NCI-H2107 (cell line): Measurements from ENCODE around the gene CDK1.

Experiments
- DNase-seq: peaks from one replicate; lab custom pipeline; 2025; lab: John Stamatoyannopoulos, UW

CDK1 gene

DNA sequence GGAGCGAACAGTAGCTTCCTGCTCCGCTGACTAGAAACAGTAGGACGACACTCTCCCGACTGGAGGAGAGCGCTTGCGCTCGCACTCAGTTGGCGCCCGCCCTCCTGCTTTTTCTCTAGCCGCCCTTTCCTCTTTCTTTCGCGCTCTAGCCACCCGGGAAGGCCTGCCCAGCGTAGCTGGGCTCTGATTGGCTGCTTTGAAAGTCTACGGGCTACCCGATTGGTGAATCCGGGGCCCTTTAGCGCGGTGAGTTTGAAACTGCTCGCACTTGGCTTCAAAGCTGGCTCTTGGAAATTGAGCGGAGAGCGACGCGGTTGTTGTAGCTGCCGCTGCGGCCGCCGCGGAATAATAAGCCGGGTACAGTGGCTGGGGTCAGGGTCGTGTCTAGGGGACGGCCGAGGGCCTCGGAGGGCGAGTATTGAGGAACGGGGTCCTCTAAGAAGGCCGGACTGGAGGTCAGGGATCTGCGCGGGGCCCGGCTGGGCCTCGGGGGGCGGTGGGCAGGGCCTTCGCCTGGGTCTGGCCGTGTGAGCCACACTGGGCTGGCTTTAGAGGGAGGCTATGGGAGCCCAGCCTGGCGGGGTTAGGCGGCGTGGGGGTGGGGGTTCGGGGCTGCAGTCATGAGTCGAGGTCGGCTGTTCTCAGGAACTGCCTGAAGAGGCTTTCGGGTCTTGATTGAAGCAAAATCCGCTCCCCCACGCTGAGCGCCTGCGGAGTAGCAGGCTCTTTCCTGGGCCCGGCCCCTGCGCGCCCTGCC is at the start of gene CDK1:
CDK1 (plus strand) TSS at position 265 of the 757 bp plus-strand sequence. CDS start 1,688 bp downstream, outside the sequence.
- DNase-seq = peak; percentile 89

DNA sequence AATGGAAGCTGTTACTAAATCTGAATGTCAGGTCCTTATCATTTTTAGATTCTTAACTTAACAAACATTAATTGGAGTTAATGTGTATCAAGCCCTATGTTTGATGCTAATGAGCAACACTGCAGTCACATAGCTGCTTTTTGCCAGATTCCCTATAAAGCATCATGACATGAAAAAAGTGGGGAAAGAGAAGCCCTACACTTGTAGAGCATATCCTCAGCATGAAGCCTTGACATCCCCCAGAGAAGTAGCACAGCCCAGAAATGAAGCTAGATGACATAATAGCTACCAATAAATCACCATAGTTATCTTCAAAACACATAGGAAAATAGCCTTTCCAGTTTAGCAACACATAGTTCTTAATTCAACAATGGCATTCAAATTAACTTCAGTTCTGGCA is 49.2 kb upstream of the CDK1 start:
- DNase-seq = no peak

DNA sequence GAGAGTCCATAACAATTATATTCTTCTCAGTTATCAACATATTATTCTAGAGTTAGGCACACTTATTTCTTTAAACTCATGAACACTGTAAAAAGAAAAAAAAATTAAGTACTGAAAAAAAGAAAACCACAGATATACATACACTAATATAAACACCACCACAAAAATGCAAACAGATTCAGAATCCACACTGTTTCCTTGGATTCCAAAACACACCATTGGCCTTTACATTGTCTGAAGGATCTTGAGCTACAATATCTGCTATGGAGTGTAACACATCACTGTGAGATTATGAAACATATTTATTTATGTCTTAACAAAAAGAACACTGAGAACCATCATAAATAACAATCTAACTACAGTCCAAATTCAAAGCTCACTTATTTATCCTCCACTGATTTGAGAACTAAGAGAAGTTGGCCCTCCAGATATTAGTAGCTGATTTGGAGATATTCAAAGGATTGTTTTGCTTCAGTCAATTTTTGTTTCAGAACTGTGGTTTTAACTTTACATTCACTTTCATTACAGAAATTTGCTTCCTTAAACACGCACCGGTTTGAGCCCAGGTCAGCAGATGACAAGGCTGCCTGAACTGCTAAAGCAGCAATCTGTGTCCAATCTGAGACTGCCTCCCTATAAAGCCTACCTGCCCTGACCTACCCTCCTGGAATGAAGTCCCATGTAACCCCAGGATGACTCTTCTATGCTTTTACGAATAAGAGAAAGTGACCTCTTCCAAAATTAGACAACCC is 47.0 kb upstream of the CDK1 start:
- DNase-seq = no peak

DNA sequence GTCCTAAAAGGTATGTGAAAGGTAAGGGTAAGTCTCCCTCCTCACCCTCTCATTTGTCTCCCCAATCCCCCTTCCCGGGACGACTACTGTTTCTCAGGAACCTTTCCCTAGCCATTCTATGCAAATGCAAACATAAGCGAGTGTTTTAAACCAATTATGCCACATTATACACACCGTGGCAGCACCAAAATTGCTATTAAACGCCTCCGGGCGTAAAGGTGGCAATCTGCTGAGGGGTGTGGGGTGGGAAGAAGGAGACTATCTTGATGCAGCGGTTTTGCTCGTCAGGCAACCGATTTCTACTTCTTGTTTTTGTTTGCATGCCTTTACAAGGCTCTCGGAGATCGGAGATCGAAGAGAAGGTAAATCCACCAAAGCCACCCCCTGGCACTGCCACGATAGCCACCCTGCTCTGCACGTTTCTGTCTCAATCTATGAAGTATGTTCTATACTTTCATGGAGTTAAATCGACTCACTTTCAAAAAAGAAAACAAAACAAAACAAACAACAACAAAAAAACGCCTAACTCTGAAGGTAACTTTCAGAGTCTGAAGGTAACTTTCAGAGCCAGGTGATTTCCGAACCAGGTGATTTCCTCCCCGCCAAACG is 46.0 kb upstream of the CDK1 start:
- DNase-seq = no peak

DNA sequence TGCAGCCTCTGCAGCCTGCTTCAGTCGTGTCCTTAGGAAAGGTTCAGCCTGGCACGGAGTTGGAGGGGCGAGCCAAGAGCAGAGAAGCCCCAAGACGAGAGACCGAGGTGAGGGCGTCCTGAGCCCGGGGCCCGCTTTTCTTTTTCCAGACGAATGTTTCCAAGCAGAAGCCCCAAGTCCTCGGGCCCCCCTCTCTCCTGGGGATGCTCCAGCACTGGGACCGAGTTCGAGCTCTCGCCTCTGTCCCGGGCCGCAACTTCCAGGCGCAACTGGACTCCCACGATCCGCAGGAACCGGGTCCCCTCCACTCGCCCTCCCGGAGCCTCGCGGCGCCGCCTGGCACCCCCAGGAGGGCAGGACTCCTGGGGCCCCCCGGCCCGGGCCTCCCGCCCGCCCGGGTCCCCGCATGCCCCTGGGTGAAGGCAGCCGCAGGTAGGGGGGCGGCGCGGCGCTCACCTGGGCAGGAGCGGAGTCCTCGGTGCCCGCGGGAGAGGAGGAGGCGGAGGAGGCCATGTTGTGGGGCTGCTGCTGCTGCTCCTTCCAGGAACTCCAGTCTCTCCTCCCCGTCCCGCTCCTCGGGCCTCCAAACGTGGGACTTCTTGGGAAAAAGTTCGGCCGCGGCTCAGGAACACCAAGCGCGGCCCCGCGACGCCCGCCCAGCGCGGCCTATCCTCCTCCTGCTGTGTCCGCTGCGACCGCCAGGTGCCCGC is 45.3 kb upstream of the CDK1 start:
- no peak for DNase-seq

DNA sequence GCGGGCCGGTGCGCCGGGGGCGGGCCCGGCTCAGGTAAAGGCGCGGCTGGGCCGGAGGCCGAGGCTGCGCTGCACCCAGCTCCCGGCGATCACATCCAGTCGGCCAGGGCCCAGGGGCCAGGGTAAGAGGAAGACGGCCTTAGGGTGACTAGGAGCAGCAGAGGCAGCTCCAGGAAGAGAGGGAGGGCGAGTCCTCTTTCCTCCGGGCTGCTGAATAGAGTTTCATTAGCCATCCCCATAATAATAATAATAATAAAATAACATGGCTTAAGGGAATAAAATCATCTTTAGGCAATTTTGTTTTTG is 44.8 kb upstream of the CDK1 start:
- DNase-seq = peak; percentile 30

DNA sequence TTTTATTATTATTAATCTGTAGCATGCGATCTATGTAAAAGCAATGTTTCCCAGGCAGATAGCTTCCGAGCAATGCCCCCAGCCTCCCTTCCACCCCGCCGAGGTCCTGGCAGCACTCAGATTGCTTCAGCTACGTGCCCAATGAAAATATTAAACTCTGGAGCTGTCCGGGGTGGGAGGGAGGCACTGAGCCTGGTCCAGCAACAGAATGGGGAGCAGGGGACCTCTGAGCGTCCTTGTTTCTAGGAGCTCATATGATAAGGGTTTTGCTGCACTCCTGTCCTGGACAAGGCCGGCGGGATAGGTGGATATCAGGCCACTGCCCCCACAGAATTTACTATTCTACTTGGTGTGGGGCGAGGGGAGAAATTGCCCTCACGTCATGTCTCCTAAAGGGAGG is 44.5 kb upstream of the CDK1 start:
- DNase-seq = no peak

DNA sequence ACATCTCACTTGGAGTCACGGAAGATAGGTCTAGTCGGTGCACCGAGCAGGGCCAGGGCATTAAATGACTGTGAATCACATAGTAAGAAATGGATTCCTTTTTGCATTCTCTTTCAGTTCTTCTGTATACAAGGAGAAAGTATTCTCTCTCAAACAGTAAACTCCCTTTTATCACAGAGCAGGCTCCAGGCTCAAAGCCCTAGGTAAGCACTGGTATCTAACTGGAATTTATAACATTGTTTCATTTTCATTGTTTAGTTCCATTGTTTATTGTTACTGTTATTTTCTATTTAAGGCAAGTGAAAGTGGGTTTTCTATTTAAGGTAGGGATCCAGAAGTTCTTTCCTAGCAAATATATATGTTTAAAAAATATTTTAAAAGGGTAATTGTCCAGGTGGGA is 44.1 kb upstream of the CDK1 start:
- DNase-seq = no peak

DNA sequence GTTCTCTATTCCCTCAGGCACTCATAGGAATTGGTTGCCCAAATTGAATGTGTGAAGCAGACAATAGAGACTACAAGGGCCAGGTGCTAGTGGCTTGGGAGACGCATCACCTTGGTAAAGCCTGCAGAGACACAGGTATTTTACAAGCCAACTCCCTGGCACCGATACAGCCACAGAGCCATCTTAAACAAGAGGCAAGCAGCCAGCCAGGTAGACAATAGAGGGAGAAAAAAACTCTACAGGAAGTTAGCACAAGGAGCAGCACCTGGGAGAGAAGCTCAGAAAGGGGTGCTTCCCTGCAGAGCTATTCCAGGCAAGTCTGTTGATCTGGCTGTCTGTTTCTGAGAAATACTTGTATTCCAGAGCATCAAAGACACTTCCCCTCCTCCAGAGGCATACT is 43.0 kb upstream of the CDK1 start:
- no peak for DNase-seq

DNA sequence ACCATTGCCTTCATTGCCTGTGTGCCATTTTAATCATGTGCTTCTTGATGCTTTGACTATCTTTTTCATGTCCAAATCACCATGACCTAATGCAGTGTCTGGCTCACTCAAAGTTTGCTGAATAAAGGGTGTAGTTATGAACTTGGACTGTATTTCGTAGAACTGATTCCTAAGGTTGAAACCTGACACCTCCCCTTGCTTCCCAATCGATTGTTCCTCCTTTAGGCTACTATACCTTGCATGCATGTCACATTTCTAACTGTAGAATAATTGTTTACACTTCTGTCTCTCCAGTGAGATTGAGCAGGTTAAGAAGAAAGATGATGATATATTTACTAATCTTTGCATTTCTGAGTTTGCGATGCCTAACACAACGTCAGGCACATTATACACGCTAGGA is 41.0 kb upstream of the CDK1 start:
- no peak for DNase-seq

DNA sequence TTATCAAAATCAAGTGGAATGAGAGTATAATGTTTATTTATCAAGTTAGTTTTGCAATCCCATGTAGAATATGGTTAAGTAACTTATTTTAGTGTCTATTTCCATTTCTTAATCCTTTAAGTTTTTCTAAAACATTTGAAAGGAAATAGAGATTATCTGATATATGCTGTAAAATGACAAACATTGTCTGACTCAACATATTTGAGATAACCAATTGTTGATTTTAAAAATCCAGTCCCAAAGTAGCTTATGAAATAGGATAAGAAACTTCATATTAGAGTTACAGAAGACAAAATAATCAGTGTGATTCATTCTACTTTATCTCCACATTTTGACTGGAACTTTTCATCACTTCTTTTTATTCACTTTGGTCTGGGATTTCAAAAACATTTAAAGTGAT is 38.7 kb upstream of the CDK1 start:
- DNase-seq = no peak

DNA sequence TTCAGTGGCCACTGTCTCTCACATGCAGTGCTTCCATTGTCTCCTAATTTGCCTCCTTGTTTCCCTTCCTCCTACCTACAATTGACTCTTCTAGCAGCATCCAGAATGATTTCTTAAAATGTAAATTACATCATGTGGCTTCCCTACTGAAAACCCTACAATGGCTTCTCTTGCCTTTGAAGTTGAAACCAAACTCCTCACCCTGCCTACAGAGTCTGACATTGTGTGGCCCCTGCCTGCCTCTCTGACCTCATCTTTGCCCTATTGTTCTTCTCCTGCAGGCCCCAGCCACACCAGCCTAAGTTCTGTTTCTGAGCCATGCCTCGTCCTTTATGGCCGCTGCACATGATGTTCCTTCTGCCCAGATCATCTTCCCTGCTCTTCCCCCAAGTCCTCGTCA is 35.8 kb upstream of the CDK1 start:
- DNase-seq = no peak

DNA sequence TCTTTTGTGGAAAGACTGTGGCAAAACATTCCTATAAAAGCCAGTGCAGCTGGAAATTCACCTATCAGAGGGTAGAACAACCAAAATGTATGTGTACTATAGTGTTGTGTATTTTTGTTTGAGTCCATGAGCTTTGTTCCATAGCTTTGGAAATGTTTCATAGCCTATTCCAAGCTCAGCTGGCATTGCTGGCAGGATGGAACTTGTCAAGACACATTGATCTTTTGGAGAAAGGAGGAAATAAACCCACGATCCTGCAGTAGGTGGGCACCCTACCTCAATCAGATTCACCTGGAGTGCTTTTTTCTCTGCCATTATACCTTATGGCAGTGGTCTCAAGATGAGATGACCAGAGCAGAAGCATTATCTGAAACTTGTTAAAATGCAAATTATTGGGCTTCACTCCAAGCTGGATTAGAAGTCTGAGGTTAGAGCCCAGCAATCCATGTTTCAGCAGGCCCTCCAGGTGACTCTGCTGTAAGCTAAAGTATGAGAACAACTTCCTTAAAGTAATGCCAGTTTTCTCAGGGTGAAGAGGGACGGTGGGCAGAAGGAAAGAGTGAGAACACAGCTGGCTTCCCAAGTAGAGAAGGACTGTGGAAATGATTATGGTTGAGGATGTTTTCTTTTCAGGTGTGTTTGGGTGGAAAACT is 30.3 kb upstream of the CDK1 start:
- no peak for DNase-seq

DNA sequence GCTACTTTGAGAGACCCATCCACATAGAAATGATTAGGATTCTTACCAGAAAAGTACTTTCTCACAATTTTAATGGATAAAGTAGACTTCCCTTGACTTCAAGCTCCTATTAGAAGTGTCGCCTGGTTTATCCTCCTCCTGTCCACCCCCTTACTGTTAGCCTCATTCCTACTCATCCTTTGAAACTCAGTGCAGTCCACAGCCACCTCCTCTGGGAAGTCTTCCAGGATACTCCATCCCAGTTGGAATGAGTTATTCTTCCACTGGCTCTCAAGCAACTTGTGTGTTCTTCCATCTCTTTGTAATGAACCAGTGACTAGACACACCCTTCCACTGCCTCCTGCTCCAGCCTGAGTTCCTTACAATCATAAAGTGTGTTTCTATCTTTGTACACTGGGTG is 25.1 kb upstream of the CDK1 start:
- no peak for DNase-seq

DNA sequence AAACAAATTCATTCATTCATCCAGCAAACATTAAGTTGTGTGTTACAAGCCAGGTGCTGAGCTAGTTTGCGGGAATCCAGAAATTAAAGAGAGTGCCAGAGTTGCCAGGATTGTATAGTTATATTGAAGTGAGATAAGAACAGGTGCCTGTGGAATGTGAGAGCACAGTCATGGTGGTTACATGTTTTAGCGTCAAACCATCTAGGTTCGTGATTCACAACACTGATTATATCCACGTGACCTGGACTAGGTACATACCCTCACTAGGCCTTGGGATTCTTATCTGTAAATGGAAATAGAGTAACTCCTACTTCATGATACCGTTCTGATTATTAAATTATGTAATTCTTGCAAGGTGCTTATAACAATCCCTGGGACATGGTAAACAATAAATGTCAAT is 24.5 kb upstream of the CDK1 start:
- no peak for DNase-seq

DNA sequence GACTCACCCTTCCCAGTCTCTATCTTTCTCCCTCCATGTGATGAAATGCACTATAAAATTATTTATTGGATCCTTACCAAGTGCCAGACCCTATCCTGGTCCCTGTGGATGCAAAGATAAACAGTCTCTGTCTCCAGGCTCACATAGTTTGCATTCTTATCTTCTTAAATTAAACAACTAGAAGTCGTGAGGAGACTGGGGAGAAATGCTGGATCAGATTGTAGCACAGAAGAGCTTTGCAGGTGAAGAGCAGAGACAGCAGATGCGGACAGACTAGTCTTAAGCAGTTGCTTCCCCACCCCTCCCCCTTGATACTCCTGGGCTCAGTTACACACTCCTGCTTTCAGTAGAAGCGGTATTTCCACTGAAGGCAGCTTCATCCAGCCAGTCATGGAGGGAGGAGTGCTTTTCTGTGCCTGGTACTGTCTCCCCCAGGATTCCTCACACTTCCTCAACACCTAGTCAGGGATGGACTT is 20.8 kb upstream of the CDK1 start:
- no peak for DNase-seq

DNA sequence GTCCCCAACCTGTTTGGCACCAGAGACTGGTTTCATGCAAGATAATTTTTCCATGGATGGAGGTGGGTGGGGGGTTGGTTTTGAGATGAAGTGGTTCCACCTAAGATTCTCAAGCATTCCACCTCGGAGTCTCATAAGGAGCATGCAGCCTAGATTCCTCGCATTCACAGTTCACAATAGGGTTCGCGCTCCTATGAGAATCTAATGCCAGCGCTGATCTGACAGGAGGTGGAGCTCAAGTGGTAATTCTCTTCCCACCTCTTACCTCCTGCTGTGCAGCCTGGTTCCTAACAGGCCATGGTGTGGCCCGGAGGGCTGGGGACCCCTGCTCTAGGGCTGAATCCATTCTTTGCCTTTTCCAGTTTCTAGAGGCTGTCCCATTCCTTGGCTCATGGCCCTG is 19.1 kb upstream of the CDK1 start:
- no peak for DNase-seq

DNA sequence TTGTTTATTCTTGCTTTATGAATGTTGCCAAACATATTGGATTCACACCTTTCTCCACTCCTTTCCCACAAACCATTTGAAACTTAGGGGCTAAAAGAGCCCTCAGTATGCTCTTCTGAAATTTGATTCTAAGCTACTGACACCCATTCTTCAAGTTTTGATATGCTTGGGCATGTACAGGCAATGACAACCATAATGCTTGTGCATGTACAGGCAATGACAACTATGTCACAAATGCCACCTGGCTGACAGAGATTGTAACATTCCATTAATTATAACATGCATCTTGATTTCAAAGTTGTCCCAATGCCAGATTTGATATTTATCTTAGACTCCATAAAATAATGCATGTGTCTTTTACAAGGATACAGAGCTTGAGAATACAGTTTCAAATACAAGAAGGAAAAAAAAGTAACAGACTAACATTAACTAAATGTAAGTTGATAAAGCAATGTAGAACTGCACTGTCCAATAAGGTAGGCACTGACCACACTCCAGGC is 17.5 kb upstream of the CDK1 start:
- no peak for DNase-seq

DNA sequence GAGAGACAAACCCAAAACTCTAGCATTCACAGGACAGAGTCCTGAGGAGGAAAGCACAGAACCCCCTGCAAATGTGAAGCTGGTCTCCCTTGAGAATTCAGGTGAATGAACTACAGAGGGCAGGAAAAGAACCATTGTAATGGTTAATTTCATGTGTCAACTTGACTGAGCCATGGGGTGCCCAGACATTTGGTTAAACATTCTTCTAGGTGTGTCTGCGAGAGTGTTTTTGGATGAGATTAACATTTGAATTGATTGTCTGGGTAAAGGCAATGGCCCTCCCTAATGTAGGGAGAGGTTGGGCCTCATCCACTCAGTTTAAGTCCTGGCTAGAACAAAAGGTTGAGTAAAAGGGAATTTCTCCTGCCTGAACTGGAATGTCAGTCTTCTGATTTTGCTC is 15.7 kb upstream of the CDK1 start:
- DNase-seq = no peak

DNA sequence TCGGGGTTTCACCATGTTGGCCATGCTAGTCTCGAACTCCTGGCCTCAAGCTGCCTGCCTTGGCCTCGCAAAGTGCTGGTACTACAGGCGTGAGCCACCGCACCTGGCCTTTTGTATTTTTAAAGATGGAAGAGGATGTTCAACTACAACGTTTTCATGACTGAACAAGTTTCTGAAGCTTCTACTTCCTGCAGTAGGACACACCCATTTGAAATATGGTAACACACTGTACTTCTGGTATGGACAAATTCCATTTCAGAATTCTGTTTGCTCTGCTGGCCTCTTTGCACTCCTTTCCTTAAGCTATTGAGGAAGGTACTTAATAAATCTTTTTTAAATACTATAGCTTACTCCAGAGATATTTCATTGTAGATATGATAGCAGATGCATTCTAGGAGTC is 10.9 kb upstream of the CDK1 start:
- no peak for DNase-seq

DNA sequence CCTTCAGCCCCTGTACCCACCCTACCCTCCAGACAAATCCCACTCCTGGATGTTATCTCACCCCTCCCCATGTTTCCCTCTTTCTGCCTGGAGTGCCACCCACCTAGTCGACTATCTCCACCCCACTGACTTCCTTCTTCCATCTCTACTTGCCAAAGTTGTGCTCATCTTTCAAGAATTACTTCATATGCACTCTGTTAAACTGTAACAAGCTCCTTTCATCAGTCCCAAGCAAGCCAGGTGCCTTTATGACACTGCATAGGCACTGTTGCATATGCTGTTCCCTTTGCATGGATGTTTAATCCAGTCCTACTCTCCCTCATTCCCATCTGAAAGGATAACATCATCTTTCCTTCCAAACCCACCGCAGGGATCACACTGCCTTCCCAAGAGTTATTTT is 8.9 kb upstream of the CDK1 start:
- no peak for DNase-seq

DNA sequence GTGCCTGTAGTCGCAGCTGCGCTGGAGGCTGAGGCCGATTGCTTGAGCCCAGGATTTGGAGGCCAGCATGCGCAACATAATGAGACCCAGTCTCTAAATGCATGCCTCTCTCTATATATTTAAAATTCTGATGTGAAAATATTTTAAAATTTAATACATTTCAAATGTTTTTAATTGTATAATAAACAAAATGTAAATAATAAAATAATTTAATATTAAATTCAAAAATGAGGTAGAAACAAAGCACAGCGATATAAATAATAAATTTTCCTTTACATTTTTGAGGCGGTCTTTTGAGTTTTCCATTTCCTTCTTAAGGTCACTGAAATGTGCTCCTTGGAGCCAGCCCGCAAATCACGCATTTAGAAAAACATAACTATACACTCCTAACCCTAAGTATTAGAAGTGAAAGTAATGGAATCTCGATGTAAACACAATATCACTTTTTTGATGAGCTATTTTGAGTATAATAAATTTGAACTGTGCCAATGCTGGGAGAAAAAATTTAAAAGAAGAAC is 523 bp upstream of the CDK1 start:
- no peak for DNase-seq
